ENCODE data around the gene ZC3H14.
"Not testable (repeated sequence)": the region's sequence is repeated elsewhere in the genome, so short reads cannot be mapped to it uniquely, and the experiment has no call there.

Gene ZC3H14, protein sequence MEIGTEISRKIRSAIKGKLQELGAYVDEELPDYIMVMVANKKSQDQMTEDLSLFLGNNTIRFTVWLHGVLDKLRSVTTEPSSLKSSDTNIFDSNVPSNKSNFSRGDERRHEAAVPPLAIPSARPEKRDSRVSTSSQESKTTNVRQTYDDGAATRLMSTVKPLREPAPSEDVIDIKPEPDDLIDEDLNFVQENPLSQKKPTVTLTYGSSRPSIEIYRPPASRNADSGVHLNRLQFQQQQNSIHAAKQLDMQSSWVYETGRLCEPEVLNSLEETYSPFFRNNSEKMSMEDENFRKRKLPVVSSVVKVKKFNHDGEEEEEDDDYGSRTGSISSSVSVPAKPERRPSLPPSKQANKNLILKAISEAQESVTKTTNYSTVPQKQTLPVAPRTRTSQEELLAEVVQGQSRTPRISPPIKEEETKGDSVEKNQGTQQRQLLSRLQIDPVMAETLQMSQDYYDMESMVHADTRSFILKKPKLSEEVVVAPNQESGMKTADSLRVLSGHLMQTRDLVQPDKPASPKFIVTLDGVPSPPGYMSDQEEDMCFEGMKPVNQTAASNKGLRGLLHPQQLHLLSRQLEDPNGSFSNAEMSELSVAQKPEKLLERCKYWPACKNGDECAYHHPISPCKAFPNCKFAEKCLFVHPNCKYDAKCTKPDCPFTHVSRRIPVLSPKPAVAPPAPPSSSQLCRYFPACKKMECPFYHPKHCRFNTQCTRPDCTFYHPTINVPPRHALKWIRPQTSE

DNA sequence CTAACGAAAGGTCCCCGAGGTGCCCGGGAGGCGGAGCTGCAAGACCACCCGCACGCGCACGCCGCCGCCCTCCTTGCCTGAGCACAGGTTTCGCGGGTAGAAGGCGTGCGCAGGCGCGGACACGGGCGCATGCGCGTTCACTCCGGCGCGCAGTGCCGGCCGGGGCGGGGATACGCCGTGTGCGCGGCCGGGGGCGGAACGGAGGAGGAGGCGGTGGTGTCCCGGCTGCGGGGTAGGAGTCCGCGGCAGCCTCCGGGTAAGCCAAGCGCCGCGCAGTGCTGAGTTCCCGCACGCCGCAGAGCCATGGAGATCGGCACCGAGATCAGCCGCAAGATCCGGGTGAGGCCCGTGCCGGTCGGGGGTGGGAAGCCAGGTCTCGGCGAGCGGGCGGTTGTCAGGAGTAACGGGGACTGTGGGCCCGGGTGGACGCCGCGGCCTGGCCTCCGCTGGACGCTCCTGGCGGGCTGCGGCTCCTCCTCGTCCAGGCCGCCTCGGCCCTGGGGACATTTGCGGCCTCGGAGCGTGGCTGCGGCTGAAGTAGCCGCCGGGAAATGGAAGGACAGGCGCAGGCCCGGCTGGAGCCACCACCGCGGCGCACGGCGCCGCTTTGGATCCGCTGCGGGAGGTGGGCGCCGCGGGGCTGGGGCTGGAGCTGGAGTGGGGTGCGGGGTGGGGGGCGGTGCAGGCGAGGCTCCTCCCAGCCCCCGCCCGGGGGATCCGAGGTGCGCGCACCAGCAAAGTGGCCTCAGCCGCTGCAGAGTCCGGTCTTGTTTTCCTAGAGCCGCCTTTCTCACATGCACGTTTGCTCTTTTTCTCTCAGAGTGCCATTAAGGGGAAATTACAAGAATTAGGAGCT, at the start of gene ZC3H14:
TSS of gene ZC3H14 (plus strand) at position 207 of the 856 bp plus-strand sequence. CDS start at position 304, 97 bp downstream.
- Histone ChIP-seq H3K4me2 (peak within 1 kb of the TSS; percentile 70 to 96 (median 82)), H3K9me3 (replicated peaks in 1 of 11) (peaks cover 3 to 16% (median 10%) of the 10 kb centered on the region in 11 experiments; a peak in 19 of 22 replicates), H3K27ac (peak within 1 kb of the TSS; percentile 72 to 88 (median 86)), H4K20me1 (peaks cover 4 to 32% (median 10%) of the 10 kb centered on the region in 11 experiments; a peak in 15 of 22 replicates), H3K4me3 (peak within 1 kb of the TSS; percentile 76 to 99 (median 90)), H3K9ac (peak within 1 kb of the TSS; percentile 87 to 95 (median 92)), H3K27me3 (no peaks in the 10 kb centered on the region), H3K36me3 (peaks cover 19 to 35% (median 24%) of the 10 kb centered on the region in 11 experiments), H3K4me1 (peaks cover 11 to 23% (median 17%) of the 10 kb centered on the region in 10 experiments)
- TF ChIP-seq Cebpa-rat (IDR thresholded peaks at IDR 0.05): no peak

DNA sequence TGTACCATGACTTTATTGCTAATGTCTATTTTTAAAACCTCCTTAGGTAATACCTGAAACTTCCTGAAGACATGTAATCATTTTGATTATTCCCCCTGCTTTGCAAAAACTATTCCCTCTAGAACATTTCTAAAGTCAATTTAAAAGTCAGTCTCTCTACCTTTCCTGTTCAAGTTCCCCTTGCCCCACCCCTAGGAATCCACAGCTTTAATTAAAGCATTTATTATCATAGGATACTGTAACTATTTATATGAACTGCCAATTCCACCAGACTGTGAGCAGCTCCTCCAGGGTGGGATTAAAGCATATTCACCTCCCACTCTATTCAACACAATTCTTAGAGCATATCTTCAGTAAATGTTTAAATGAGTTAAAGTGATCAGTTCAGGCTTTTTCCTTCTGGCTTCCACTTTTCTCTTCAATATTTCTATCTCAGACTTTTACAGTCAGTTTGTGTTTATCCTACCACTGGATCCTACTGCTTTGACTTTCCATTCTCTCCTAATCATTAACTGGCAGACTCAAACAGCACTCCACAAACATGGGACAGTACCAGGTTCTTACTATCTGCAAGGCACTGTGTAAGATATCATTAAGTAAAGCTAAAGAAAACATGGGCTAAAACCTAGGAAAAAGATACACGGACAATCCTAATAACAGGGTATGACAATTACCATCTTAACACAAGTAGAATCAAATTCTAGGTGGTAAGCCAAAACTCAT, 47.2 kb upstream of the ZC3H14 start:
- Histone ChIP-seq H4K20me1 (no peaks in the 10 kb centered on the region), H3K9ac (no peak overlapping the region), H3K4me3 (no peak overlapping the region), H3K27me3 (no peaks in the 10 kb centered on the region), H3K4me1 (no peaks in the 10 kb centered on the region), H3K4me2 (no peak overlapping the region), H3K9me3 (replicated peaks in 1 of 11) (no peaks in the 10 kb centered on the region), H3K27ac (no peak overlapping the region), H3K36me3 (no peaks in the 10 kb centered on the region)
- no peak for TF ChIP-seq Cebpa-rat (IDR thresholded peaks at IDR 0.05)

DNA sequence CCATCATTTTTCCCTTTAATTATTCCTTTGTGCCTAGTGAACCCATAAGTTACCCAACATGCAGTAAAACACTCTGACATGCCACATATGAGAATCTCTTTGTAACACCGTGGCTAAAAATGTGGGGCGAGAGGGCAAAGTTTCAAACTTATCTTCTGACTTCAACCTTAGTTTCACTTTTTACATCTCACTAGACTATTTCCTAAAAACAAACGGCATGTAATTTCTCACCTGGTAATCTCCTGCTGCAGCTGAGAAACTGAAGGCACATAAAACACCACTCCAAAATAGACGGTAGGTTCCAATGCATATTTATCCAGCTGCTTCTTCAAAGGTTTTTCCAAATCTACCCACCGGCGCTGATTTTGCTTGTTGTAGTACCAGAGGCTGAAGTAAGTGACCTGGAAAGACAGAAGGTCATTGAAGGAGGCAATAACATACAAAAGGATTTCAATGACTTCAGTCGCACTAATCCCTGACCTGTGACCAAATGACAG, 45.9 kb upstream of the ZC3H14 start:
- no peak for TF ChIP-seq Cebpa-rat (IDR thresholded peaks at IDR 0.05)
- no peaks in the 10 kb centered on the region for H3K36me3 ChIP-seq
- H3K4me2 ChIP-seq: no peak overlapping the region
- no peaks in the 10 kb centered on the region for H4K20me1 ChIP-seq
- no peak overlapping the region for H3K4me3 ChIP-seq
- no peaks in the 10 kb centered on the region for H3K9me3 ChIP-seq (replicated peaks in 1 of 11)
- H3K4me1 ChIP-seq: no peaks in the 10 kb centered on the region
- no peaks in the 10 kb centered on the region for H3K27me3 ChIP-seq
- H3K27ac ChIP-seq: no peak overlapping the region
- no peak overlapping the region for H3K9ac ChIP-seq

DNA sequence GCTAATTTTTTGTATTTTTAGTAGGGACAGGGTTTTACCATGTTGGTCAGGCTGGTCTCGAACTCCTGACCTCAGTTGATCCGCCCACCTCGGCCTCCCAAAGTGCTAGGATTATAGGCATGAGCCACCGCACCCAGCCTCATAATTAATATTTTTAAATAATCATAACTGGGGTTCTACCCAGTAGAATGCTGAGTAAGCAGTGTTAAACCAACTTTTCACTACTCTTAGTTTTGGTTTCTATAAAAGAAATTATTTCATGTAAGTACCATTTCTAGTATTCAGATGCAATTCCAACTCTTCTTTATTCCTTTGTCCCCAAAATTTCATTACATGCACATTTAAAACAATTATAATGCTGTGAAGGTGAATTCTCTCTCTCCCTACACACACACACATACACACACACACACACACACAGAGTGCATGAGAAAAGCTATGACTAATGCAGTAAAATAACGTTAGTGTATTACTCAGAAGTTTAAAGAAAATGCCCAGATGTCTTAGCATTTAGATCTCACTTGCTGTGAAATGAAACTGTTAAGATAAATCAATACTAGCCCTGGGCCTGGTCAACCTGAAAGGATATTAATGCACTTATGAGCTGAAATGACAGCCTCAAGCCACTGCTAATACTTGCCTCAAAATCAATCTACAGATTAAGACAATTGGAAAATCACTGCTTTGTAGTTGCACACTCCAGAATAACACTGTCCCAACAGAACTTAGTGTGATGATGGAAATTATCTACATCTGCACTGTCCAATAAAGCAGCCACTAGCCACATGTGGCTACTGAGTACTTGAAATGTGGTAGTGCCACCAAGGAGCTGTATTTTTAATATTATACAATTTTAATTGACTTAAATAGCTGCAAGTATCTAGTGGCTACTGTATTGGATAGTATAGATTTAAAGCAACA, 44.0 kb upstream of the ZC3H14 start:
- no peak for TF ChIP-seq Cebpa-rat (IDR thresholded peaks at IDR 0.05)
- no peaks in the 10 kb centered on the region for H3K4me1 ChIP-seq
- no peaks in the 10 kb centered on the region for H3K36me3 ChIP-seq
- H3K27me3 ChIP-seq: no peaks in the 10 kb centered on the region
- no peak overlapping the region for H3K4me3 ChIP-seq
- no peaks in the 10 kb centered on the region for H3K9me3 ChIP-seq (replicated peaks in 1 of 11)
- H3K9ac ChIP-seq: no peak overlapping the region
- no peak overlapping the region for H3K4me2 ChIP-seq
- no peaks in the 10 kb centered on the region for H4K20me1 ChIP-seq
- H3K27ac ChIP-seq: no peak overlapping the region

DNA sequence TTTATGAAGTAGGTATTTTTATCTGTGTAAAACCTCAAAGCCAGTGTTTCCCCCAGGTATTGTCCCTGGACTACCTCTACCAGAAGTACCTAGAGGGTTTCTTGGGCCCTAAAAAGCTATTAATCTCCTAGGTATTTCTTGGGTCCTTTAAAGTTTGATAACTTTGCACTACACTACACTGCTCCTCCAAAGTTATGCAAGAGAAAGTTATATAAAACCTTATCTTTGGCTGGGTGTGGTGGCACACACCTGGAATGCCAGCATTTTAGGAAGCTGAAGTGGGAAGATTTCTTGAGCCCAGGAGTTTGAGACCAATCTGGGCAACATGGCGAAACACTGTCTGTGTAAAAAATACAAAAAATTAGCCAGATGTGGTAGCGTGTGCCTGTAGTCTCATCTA, 42.9 kb upstream of the ZC3H14 start:
- H3K9ac ChIP-seq: no peak overlapping the region
- H3K27me3 ChIP-seq: no peaks in the 10 kb centered on the region
- no peak overlapping the region for H3K4me3 ChIP-seq
- H3K4me1 ChIP-seq: no peaks in the 10 kb centered on the region
- TF ChIP-seq Cebpa-rat (IDR thresholded peaks at IDR 0.05): no peak
- no peaks in the 10 kb centered on the region for H3K36me3 ChIP-seq
- no peaks in the 10 kb centered on the region for H4K20me1 ChIP-seq
- no peak overlapping the region for H3K4me2 ChIP-seq
- no peak overlapping the region for H3K27ac ChIP-seq
- H3K9me3 ChIP-seq (replicated peaks in 1 of 11): no peaks in the 10 kb centered on the region

DNA sequence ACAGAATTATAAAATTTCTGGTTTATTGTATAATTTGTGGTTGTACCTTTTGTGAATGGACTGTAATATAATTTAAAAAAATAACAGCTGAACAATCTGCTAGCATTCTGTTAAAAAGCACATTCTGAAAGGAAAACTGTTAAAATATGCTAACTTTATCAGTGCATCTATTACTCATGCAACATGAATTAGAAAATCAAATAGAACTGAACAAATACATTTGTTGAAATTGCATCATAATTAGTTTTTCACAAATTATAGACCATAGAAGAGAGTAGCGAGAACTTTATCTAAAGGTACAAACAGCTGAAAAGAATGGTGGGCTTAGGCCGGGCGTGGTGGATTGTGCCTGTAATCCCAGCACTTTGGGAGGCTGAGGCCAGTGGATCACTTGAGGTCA, 41.0 kb upstream of the ZC3H14 start:
- Histone ChIP-seq H3K9ac (no peak overlapping the region), H3K27ac (no peak overlapping the region), H4K20me1 (no peaks in the 10 kb centered on the region), H3K27me3 (no peaks in the 10 kb centered on the region), H3K36me3 (no peaks in the 10 kb centered on the region), H3K4me1 (no peaks in the 10 kb centered on the region), H3K9me3 (replicated peaks in 1 of 11) (no peaks in the 10 kb centered on the region), H3K4me3 (no peak overlapping the region), H3K4me2 (no peak overlapping the region)
- no peak for TF ChIP-seq Cebpa-rat (IDR thresholded peaks at IDR 0.05)

DNA sequence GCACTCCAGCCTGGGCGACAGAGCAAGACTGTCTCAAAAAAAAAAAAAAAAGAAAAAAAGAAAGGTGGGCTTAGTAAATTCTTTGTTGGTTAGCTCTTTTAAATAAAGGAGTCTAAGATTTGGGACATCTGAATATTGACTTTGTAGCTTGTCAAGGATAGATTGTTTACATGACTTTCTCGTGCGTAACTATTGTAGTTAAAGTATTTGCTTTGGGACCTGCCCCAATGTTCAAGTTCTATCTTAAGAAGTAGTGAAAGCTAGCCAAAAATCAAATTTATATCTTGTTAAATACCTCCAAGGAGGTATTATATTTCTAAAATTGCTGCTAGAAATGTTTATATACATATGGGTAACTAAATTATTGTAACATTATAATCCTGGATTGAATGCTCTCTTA, 40.4 kb upstream of the ZC3H14 start:
- no peak overlapping the region for H3K9ac ChIP-seq
- H3K4me2 ChIP-seq: no peak overlapping the region
- H3K27me3 ChIP-seq: no peaks in the 10 kb centered on the region
- no peaks in the 10 kb centered on the region for H3K36me3 ChIP-seq
- no peaks in the 10 kb centered on the region for H3K9me3 ChIP-seq (replicated peaks in 1 of 11)
- no peak overlapping the region for H3K4me3 ChIP-seq
- H4K20me1 ChIP-seq: no peaks in the 10 kb centered on the region
- no peak for TF ChIP-seq Cebpa-rat (IDR thresholded peaks at IDR 0.05)
- no peaks in the 10 kb centered on the region for H3K4me1 ChIP-seq
- H3K27ac ChIP-seq: no peak overlapping the region

DNA sequence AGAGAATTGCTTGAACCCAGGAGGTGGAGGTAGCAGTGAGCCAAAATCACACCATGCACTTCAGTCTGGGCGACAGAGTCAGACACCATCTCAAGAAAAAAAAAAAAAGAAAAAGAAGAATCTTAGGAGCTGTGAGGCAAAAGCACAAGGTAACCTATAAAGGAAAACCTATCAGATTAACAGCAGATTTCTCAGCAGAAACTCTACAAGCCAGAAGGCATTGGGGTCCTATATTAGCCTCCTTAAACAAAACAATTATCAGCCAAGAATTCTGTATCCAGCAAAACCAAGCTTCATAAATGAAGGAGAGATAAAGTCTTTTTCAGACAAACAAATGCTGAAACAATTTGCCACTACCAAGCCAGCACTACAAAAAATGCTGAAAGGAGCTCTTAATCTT, 32.9 kb upstream of the ZC3H14 start:
- H3K4me3 ChIP-seq, H3K27ac ChIP-seq, H4K20me1 ChIP-seq, H3K36me3 ChIP-seq, H3K4me2 ChIP-seq, H3K4me1 ChIP-seq, H3K27me3 ChIP-seq, H3K9ac ChIP-seq: not testable (repeated sequence)
- H3K9me3 ChIP-seq (replicated peaks in 1 of 11): peaks cover 8 to 18% (median 11%) of the 10 kb centered on the region in 11 experiments; a peak in 19 of 22 replicates
